ENCODE data around the gene USH1G. TPM values are rescaled to one million over a fixed set of nuclear protein-coding genes. Genes with fewer than 3 reads are reported as not detected.
"Not testable (repeated sequence)": the region's sequence is repeated elsewhere in the genome, so short reads cannot be mapped to it uniquely, and the experiment has no call there.

USH1G gene
- polyA plus RNA-seq, 1 donor from 2014 or later = not detected

GRCh38 chr17:74870512-74870911 is 52.5 kb downstream of the USH1G start:
- no peaks in the 10 kb centered on the region for H3K79me2 ChIP-seq (replicated peaks; ENCODE audit: insufficient read depth, low read length)
- H3K36me3 ChIP-seq (ENCODE audit: insufficient read depth, low read length) = no peaks in the 10 kb centered on the region
- H3K27me3 ChIP-seq (ENCODE audit: insufficient read depth, low read depth, low read length) = no peaks in the 10 kb centered on the region
- H3K4me2 ChIP-seq (ENCODE audit: low read length) = no peak overlapping the region
- H3K9ac ChIP-seq (ENCODE audit: low read length) = no peak overlapping the region
- H3K9me3 ChIP-seq (ENCODE audit: low read length) = no peaks in the 10 kb centered on the region
- no peaks in the 10 kb centered on the region for H3K9me2 ChIP-seq (ENCODE audit: insufficient read depth, low read length)
- no peak overlapping the region for H2AFZ ChIP-seq (ENCODE audit: low read depth, low read length)
- H3K4me3 ChIP-seq (ENCODE audit: low read length) = no peak overlapping the region
- no peak overlapping the region for H3K27ac ChIP-seq (ENCODE audit: low read length)
- TF ChIP-seq RAD21 (conservative IDR thresholded peaks at IDR 0.05) (no peak), TAF1 (IDR thresholded peaks at IDR 0.05; ENCODE audit: low read depth) (no peak), POLR2AphosphoS5 (IDR thresholded peaks at IDR 0.05) (no peak), SMC3 (conservative IDR thresholded peaks at IDR 0.05; ENCODE audit: poor library complexity) (no peak), CTCF (IDR thresholded peaks at IDR 0.05; ENCODE audit: poor library complexity, severe bottlenecking) (no peak), REST (IDR thresholded peaks at IDR 0.05; ENCODE audit: borderline replicate concordance) (no peak), EP300 (conservative IDR thresholded peaks at IDR 0.05; ENCODE audit: poor library complexity, severe bottlenecking) (no peak), EZH2 (IDR thresholded peaks at IDR 0.05; ENCODE audit: borderline replicate concordance, insufficient read depth, low read length, poor library complexity, severe bottlenecking) (no peak), MXI1 (conservative IDR thresholded peaks at IDR 0.05; ENCODE audit: poor library complexity, severe bottlenecking) (no peak)
- H3F3A ChIP-seq (ENCODE audit: insufficient read depth, low read length, poor library complexity, severe bottlenecking) = no peaks in the 10 kb centered on the region
- no peaks in the 10 kb centered on the region for H4K20me1 ChIP-seq (ENCODE audit: insufficient read depth)

- H3K4me2 ChIP-seq (ENCODE audit: low read length); H2AFZ ChIP-seq (ENCODE audit: low read depth, low read length); H3F3A ChIP-seq (ENCODE audit: insufficient read depth, low read length, poor library complexity, severe bottlenecking): not testable (repeated sequence)
Observed at GRCh38 chr17:74870028-74870427, 53.0 kb downstream of the USH1G start.

GRCh38 chr17:74868908-74869255 is 54.2 kb downstream of the USH1G start:
- no peak for TF ChIP-seq EP300 (conservative IDR thresholded peaks at IDR 0.05; ENCODE audit: poor library complexity, severe bottlenecking)
- TF ChIP-seq POLR2AphosphoS5 (IDR thresholded peaks at IDR 0.05) = no peak
- TF ChIP-seq MXI1 (conservative IDR thresholded peaks at IDR 0.05; ENCODE audit: poor library complexity, severe bottlenecking) = no peak
- no peak for TF ChIP-seq CTCF (IDR thresholded peaks at IDR 0.05; ENCODE audit: poor library complexity, severe bottlenecking)
- no peak for TF ChIP-seq TAF1 (IDR thresholded peaks at IDR 0.05; ENCODE audit: low read depth)
- TF ChIP-seq RAD21 (conservative IDR thresholded peaks at IDR 0.05) = no peak
- TF ChIP-seq REST (IDR thresholded peaks at IDR 0.05; ENCODE audit: borderline replicate concordance) = no peak
- no peak for TF ChIP-seq EZH2 (IDR thresholded peaks at IDR 0.05; ENCODE audit: borderline replicate concordance, insufficient read depth, low read length, poor library complexity, severe bottlenecking)
- TF ChIP-seq SMC3 (conservative IDR thresholded peaks at IDR 0.05; ENCODE audit: poor library complexity) = no peak
- no peaks in the 10 kb centered on the region for H3K27me3 ChIP-seq (ENCODE audit: insufficient read depth, low read depth, low read length)
- no peak overlapping the region for H2AFZ ChIP-seq (ENCODE audit: low read depth, low read length)
- no peak overlapping the region for H3K9ac ChIP-seq (ENCODE audit: low read length)
- H3K79me2 ChIP-seq (replicated peaks; ENCODE audit: insufficient read depth, low read length) = no peaks in the 10 kb centered on the region
- H3K36me3 ChIP-seq (ENCODE audit: insufficient read depth, low read length) = no peaks in the 10 kb centered on the region
- no peak overlapping the region for H3K4me2 ChIP-seq (ENCODE audit: low read length)
- no peaks in the 10 kb centered on the region for H3F3A ChIP-seq (ENCODE audit: insufficient read depth, low read length, poor library complexity, severe bottlenecking)
- no peaks in the 10 kb centered on the region for H3K9me3 ChIP-seq (ENCODE audit: low read length)
- H3K9me2 ChIP-seq (ENCODE audit: insufficient read depth, low read length) = no peaks in the 10 kb centered on the region
- no peak overlapping the region for H3K27ac ChIP-seq (ENCODE audit: low read length)
- H4K20me1 ChIP-seq (ENCODE audit: insufficient read depth) = no peaks in the 10 kb centered on the region
- no peak overlapping the region for H3K4me3 ChIP-seq (ENCODE audit: low read length)

More at GRCh38 chr17:74870028-74870427, 53.0 kb downstream of the USH1G start:
- not testable (repeated sequence) for H3K36me3 ChIP-seq (ENCODE audit: insufficient read depth, low read length); H3K9me2 ChIP-seq (ENCODE audit: insufficient read depth, low read length); H3K27ac ChIP-seq (ENCODE audit: low read length); H3K9me3 ChIP-seq (ENCODE audit: low read length); H3K79me2 ChIP-seq (replicated peaks; ENCODE audit: insufficient read depth, low read length); H3K9ac ChIP-seq (ENCODE audit: low read length); H4K20me1 ChIP-seq (ENCODE audit: insufficient read depth); H3K27me3 ChIP-seq (ENCODE audit: insufficient read depth, low read depth, low read length); H3K4me3 ChIP-seq (ENCODE audit: low read length)

All from neural cell (in vitro differentiated cells).